Measurements from ENCODE around the gene NUCB2. TPM values are rescaled to one million over a fixed set of nuclear protein-coding genes. Genes with fewer than 3 reads are reported as not detected.
"Not testable (repeated sequence)": the region's sequence is repeated elsewhere in the genome, so short reads cannot be mapped to it uniquely, and the experiment has no call there.

Gene NUCB2
- polyA plus RNA-seq, 1 of the 3 experiments (the other 2 are of a cell fraction), result 25.0 TPM

- H2AFZ ChIP-seq (ENCODE audit: low read depth); H3K9me2 ChIP-seq; H3K9ac ChIP-seq; H3K36me3 ChIP-seq (replicated peaks in 1 of 2; ENCODE audit: control insufficient read depth in 1 of 2, insufficient read depth in 2 of 2, low read length in 1 of 2); POLR2A ChIA-PET; H4K20me1 ChIP-seq (ENCODE audit: insufficient read depth); H3K79me2 ChIP-seq (ENCODE audit: insufficient read depth); H3K27ac ChIP-seq (ENCODE audit: low read depth in 2 of 2, low read length in 1 of 2); H3K27me3 ChIP-seq (ENCODE audit: insufficient read depth); DNase-seq; H3K9me3 ChIP-seq; H3K4me3 ChIP-seq (ENCODE audit: low read depth in 2 of 2, low read length in 1 of 2); H3K4me2 ChIP-seq; H3F3A ChIP-seq (replicated peaks; ENCODE audit: insufficient read depth); H3K4me1 ChIP-seq (ENCODE audit: control insufficient read depth in 1 of 2, insufficient read depth in 2 of 2, low read depth in 1 of 2, low read length in 1 of 2): not testable (repeated sequence)
- CTCF ChIA-PET, result interaction anchor here (1.1 to 2.2 kb wide), 3 partner anchors 10 to 300 kb away, joined by 3 to 17 read pairs (median 3); no protein-coding TSS in a partner anchor
- 94% methylated on average over 28 of the region's 38 CpGs for WGBS (ENCODE audit: low lambda C conversion rate)
Observed at GRCh38 chr11:17228186-17228925, 48.2 kb upstream of the NUCB2 start.

DNA sequence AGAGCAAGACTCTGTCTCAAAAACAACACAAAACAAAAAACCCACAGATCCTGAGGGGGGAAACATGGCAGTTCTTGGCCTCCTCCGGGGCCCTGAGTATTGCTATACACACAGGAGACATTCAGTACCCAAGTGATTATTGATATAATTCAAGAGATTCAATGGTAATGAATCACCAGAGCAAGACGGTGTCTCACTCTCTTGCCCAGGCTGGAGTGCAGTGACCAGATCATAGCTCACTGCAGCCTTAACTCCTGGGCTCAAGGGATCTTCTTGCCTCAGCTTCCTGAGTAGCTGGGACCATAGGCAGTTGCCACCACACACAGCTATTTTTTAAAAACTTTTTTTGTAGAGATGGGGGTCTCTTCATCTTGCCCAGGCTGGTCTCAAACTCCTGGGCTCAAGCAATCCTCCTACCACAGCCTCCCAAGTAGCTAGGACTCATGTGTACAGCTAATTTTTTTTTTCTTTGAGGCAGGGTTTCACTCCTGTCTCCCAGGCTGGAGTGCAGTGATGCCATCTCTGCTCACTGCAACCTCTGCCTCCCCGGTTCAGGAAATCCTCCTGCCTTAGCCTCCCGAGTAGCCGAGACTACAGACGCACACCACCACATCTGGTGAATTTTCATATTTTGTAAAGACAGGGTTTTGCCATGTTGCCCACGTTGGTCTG, 46.9 kb upstream of the NUCB2 start:
- TF ChIP-seq FOSL2 (IDR thresholded peaks at IDR 0.05; ENCODE audit: borderline replicate concordance, low read depth) (no peak), CHD2 (IDR thresholded peaks at IDR 0.05; ENCODE audit: low read length, partially characterized antibody) (no peak), REST (IDR thresholded peaks at IDR 0.05; ENCODE audit: low read depth, low read length) (no peak), TCF12 (IDR thresholded peaks at IDR 0.05) (no peak), ELF1 (IDR thresholded peaks at IDR 0.05) (no peak), EZH2phosphoT487 (IDR thresholded peaks at IDR 0.05; ENCODE audit: borderline replicate concordance, low read depth) (no peak), JUND (IDR thresholded peaks at IDR 0.05) (no peak), GABPA (IDR thresholded peaks at IDR 0.05; ENCODE audit: low read depth) (no peak), POLR2AphosphoS5 (IDR thresholded peaks at IDR 0.05; ENCODE audit: low read depth, low read length) (no peak), MEF2A (IDR thresholded peaks at IDR 0.05; ENCODE audit: borderline replicate concordance, low read depth) (no peak), SMC3 (IDR thresholded peaks at IDR 0.05; ENCODE audit: low read depth, low read length) (no peak), RCOR1 (IDR thresholded peaks at IDR 0.05; ENCODE audit: low read length) (no peak), YY1 (IDR thresholded peaks at IDR 0.05; ENCODE audit: low read depth) (no peak)
- TF ChIP-seq, protein P1, sequence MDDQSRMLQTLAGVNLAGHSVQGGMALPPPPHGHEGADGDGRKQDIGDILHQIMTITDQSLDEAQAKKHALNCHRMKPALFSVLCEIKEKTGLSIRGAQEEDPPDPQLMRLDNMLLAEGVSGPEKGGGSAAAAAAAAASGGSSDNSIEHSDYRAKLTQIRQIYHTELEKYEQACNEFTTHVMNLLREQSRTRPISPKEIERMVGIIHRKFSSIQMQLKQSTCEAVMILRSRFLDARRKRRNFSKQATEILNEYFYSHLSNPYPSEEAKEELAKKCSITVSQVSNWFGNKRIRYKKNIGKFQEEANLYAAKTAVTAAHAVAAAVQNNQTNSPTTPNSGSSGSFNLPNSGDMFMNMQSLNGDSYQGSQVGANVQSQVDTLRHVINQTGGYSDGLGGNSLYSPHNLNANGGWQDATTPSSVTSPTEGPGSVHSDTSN (IDR thresholded peaks at IDR 0.05), result no peak
- TF ChIP-seq, protein P2, sequence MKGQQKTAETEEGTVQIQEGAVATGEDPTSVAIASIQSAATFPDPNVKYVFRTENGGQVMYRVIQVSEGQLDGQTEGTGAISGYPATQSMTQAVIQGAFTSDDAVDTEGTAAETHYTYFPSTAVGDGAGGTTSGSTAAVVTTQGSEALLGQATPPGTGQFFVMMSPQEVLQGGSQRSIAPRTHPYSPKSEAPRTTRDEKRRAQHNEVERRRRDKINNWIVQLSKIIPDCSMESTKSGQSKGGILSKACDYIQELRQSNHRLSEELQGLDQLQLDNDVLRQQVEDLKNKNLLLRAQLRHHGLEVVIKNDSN (IDR thresholded peaks at IDR 0.05; ENCODE audit: borderline replicate concordance, low read depth), result no peak
- Histone ChIP-seq H3K27me3 (ENCODE audit: insufficient read depth) (no peaks in the 10 kb centered on the region), H3K9ac (no peak overlapping the region), H3K27ac (ENCODE audit: low read depth in 2 of 2, low read length in 1 of 2) (no peak overlapping the region), H3K4me3 (ENCODE audit: low read depth in 2 of 2, low read length in 1 of 2) (no peak overlapping the region; a peak in 1 of 4 replicates), H3K36me3 (replicated peaks in 1 of 2; ENCODE audit: control insufficient read depth in 1 of 2, insufficient read depth in 2 of 2, low read length in 1 of 2) (no peaks in the 10 kb centered on the region), H3F3A (replicated peaks; ENCODE audit: insufficient read depth) (no peaks in the 10 kb centered on the region), H3K9me3 (no peaks in the 10 kb centered on the region), H4K20me1 (ENCODE audit: insufficient read depth) (no peaks in the 10 kb centered on the region), H2AFZ (ENCODE audit: low read depth) (no peak overlapping the region), H3K79me2 (ENCODE audit: insufficient read depth) (no peaks in the 10 kb centered on the region), H3K4me1 (ENCODE audit: control insufficient read depth in 1 of 2, insufficient read depth in 2 of 2, low read depth in 1 of 2, low read length in 1 of 2) (no peaks in the 10 kb centered on the region), H3K9me2 (no peaks in the 10 kb centered on the region), H3K4me2 (no peak overlapping the region)
- no peak for DNase-seq
- WGBS (ENCODE audit: low lambda C conversion rate), result 72% methylated on average over 7 of the region's 7 CpGs
- CTCF ChIA-PET, result interaction anchor here (0.6 to 2.2 kb wide), 25 partner anchors 8 to 314 kb away, joined by 3 to 18 read pairs (median 4); partner anchors contain the start of genes KCNJ11, PIK3C2A, PLEKHA7 and USH1C
- POLR2A ChIA-PET, result no interaction called here

All from SK-N-SH (cell line).